Activated naive CD4-positive, alpha-beta T cell treated with anti-CD3 and anti-CD28 coated beads, Interleukin-2, amount 10 ng/mL, durations not matched to agents 7 days and 5 days (primary cell): ENCODE data around the gene ADPGK.
"Not testable (repeated sequence)": the region's sequence is repeated elsewhere in the genome, so short reads cannot be mapped to it uniquely, and the experiment has no call there.

Experiments
- CTCF ChIA-PET: fragments of 350-600 bp; sonication (Branson Sonifier 250); formaldehyde crosslinking; loops from one replicate; lab custom pipeline; 2021; ENCODE audit warnings: antibody characterized with exemption; lab: Charles Lee
- DNase-seq: peaks from one replicate; pipeline ENCODE4 v3.0.0-alpha.2; 2020
- H3K27ac Mint-ChIP-seq: one replicate; pipeline ENCODE4 v1.8.0; 2021; ENCODE audit warnings: mild to moderate bottlenecking, moderate library complexity, mixed read lengths
- H3K27me3 Mint-ChIP-seq: one replicate; pipeline ENCODE4 v1.8.0; 2021; ENCODE audit warnings: mild to moderate bottlenecking, mixed read lengths
- H3K36me3 Mint-ChIP-seq: one replicate; pipeline ENCODE4 v1.8.0; 2021; ENCODE audit warnings: mixed read lengths
- H3K4me1 Mint-ChIP-seq: one replicate; pipeline ENCODE4 v1.8.0; 2021; ENCODE audit warnings: mixed read lengths
- H3K4me3 Mint-ChIP-seq: one replicate; pipeline ENCODE4 v1.8.0; 2021; ENCODE audit warnings: mild to moderate bottlenecking, moderate library complexity, mixed read lengths
- H3K9me3 Mint-ChIP-seq: one replicate; pipeline ENCODE4 v1.8.0; 2021; ENCODE audit warnings: mixed read lengths

The ADPGK gene

DNA sequence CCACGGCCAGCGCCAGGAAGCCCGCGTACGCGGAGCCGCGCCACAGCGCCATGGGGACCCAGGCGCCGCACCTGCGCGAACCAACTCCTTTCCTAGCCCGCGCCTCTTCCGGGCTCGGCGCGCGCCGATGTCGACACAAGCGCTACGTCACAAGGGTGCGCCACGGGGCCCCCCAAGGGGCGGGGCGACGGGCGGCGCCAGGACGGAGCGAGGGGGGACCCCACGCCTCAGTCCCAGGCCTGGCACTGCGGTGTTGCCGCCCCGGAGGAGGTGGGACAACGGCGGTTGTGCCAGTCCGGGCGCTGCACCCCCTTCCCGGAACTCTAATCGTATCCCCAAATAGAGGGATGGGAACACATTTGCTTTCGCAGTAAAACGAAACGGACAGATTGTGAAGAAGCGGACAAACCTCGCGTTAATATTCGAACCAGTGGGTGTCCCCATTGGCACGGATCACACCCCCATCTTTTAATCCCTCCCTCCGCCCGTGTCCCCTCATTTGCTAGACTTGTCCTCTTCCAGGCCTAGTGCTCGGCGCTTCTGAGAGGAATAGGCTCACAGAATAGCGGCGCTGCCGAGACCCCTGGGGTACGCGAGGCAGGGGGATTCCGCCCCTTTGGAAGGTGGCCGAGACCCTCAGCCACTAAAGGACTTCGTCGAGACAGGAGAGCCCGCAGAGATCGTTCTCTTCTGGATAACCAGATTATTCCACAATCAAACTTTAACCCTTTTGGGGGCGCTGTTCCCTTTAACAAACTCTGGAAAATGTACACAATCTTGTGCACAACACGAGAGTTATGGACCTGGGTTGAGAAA lies at the start of gene ADPGK:
Gene ADPGK (minus strand): TSS at position 119 of the 816 bp plus-strand sequence. CDS start 67 bp downstream, at position 52.
- peak; percentile 91 for DNase-seq
- Mint-ChIP-seq H3K27ac (peak within 1 kb of the TSS; percentile 97), H3K27me3 (no peaks in the 10 kb centered on the region), H3K4me1 (peaks cover 49% of the 10 kb centered on the region), H3K36me3 (peaks cover 27% of the 10 kb centered on the region), H3K4me3 (peak within 1 kb of the TSS; percentile 84), H3K9me3 (no peaks in the 10 kb centered on the region)
- CTCF ChIA-PET: interaction anchor here (0.8 to 2.9 kb wide), 6 partner anchors 11 to 557 kb away, joined by 3 to 17 read pairs (median 6); no protein-coding TSS in a partner anchor

DNA sequence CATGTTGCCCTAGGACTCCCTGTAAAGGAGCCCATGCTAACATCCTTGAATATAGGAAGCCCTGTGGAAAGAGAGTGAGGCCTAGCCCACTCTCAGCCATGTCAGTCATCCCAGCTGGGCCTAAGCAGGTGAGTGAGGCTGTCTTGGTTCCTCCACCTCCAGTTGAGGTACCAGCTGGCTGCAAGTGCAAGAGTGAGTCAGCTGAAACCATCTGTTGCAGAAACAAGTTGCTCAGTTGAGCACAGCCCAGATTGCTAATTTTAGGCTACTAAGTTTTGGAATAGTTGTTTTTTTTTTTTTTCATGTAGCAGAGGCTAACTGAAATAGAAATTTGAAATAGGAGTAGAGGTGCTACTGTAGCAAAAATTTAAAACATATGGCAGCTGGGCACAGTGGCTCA lies 43.7 kb upstream of the ADPGK start:
- Mint-ChIP-seq H3K9me3 (no peaks in the 10 kb centered on the region), H3K36me3 (no peaks in the 10 kb centered on the region), H3K27ac (no peak overlapping the region), H3K4me3 (no peak overlapping the region), H3K27me3 (peaks cover 6% of the 10 kb centered on the region), H3K4me1 (no peaks in the 10 kb centered on the region)
- CTCF ChIA-PET: interaction anchor here (0.6 kb wide), 1 partner anchor 180 kb away, joined by 3 read pairs; no protein-coding TSS in a partner anchor
- DNase-seq: no peak

- no peak for DNase-seq
- Mint-ChIP-seq H3K36me3 (no peaks in the 10 kb centered on the region), H3K27ac (no peak overlapping the region), H3K4me3 (no peak overlapping the region), H3K4me1 (no peaks in the 10 kb centered on the region), H3K9me3 (no peaks in the 10 kb centered on the region), H3K27me3 (peaks cover 5% of the 10 kb centered on the region)
- CTCF ChIA-PET: no interaction called here
Measured at GRCh38 chr15:72826611-72827010, 43.1 kb upstream of the ADPGK start.

GRCh38 chr15:72825829-72826228 lies 42.3 kb upstream of the ADPGK start:
- no peak for DNase-seq
- H3K27ac Mint-ChIP-seq: no peak overlapping the region
- CTCF ChIA-PET: no interaction called here
- H3K27me3 Mint-ChIP-seq: peaks cover 10% of the 10 kb centered on the region
- H3K9me3 Mint-ChIP-seq: no peaks in the 10 kb centered on the region
- no peak overlapping the region for H3K4me3 Mint-ChIP-seq
- no peaks in the 10 kb centered on the region for H3K36me3 Mint-ChIP-seq
- H3K4me1 Mint-ChIP-seq: no peaks in the 10 kb centered on the region

- CTCF ChIA-PET: no interaction called here
- Mint-ChIP-seq H3K9me3 (no peaks in the 10 kb centered on the region), H3K4me1 (no peaks in the 10 kb centered on the region), H3K4me3 (no peak overlapping the region), H3K36me3 (no peaks in the 10 kb centered on the region), H3K27ac (no peak overlapping the region), H3K27me3 (peaks cover 16% of the 10 kb centered on the region)
- no peak for DNase-seq
Measured at GRCh38 chr15:72824781-72825180, 41.2 kb upstream of the ADPGK start.

DNA sequence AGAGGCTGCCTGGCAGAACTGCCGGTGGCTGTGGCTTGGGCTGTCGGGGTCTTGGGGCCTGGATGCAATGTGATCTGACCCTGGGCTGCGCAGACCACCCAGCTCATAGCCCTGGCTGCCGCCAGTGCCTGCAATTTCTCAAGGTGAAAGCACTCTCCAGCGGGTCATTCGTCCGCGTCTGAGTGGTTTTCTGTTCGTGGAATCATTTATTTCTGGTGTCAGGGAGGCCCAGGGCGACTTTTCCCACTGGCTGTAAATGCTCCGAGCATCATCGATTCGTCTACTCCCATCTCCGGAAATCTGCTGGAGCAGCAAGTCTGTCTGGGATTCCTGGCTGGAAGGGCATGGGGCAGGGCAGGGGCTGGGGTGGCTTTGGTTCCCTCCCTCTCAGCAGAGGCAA lies 40.6 kb upstream of the ADPGK start:
- CTCF ChIA-PET: no interaction called here
- H3K27me3 Mint-ChIP-seq: peaks cover 18% of the 10 kb centered on the region
- no peaks in the 10 kb centered on the region for H3K36me3 Mint-ChIP-seq
- no peaks in the 10 kb centered on the region for H3K4me1 Mint-ChIP-seq
- no peak overlapping the region for H3K27ac Mint-ChIP-seq
- no peaks in the 10 kb centered on the region for H3K9me3 Mint-ChIP-seq
- H3K4me3 Mint-ChIP-seq: no peak overlapping the region
- DNase-seq: no peak

GRCh38 chr15:72820278-72820677 lies 36.7 kb upstream of the ADPGK start:
- no peak for DNase-seq
- H3K27me3 Mint-ChIP-seq: peaks cover 25% of the 10 kb centered on the region
- H3K4me1 Mint-ChIP-seq: no peaks in the 10 kb centered on the region
- CTCF ChIA-PET: no interaction called here
- no peaks in the 10 kb centered on the region for H3K36me3 Mint-ChIP-seq
- H3K4me3 Mint-ChIP-seq: no peak overlapping the region
- H3K27ac Mint-ChIP-seq: no peak overlapping the region
- H3K9me3 Mint-ChIP-seq: no peaks in the 10 kb centered on the region

DNA sequence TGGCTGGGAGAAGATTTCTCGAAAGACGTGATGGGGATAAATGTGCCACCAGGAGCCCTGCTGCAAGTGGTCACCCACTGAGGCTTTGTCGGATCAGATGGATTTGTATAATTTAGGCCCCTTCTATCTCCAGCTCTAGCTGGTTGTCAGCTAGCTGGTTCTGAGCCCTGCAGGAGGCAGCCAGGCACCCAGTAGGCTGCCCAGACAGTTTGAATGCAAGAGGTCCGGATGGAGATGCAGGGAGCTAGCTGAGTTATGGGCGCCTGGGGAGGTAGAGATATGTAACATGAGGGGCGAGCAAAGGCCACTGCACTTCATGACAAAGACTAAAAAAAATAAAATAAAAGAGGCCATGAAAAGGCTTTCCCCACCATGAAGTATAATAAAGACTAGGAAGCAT lies 35.1 kb upstream of the ADPGK start:
- Mint-ChIP-seq H3K27me3 (peaks cover 25% of the 10 kb centered on the region), H3K4me3 (no peak overlapping the region), H3K4me1 (no peaks in the 10 kb centered on the region), H3K36me3 (no peaks in the 10 kb centered on the region), H3K27ac (no peak overlapping the region), H3K9me3 (no peaks in the 10 kb centered on the region)
- CTCF ChIA-PET: no interaction called here
- DNase-seq: no peak

GRCh38 chr15:72813345-72814004 lies 29.9 kb upstream of the ADPGK start:
- peaks cover 23% of the 10 kb centered on the region for H3K27me3 Mint-ChIP-seq
- CTCF ChIA-PET: no interaction called here
- no peaks in the 10 kb centered on the region for H3K36me3 Mint-ChIP-seq
- peaks cover 7% of the 10 kb centered on the region for H3K4me1 Mint-ChIP-seq
- H3K9me3 Mint-ChIP-seq: no peaks in the 10 kb centered on the region
- no peak overlapping the region for H3K4me3 Mint-ChIP-seq
- no peak for DNase-seq
- no peak overlapping the region for H3K27ac Mint-ChIP-seq

- Mint-ChIP-seq H3K27ac (no peak overlapping the region), H3K4me1 (peaks cover 7% of the 10 kb centered on the region), H3K27me3 (peaks cover 24% of the 10 kb centered on the region), H3K36me3 (no peaks in the 10 kb centered on the region), H3K9me3 (no peaks in the 10 kb centered on the region), H3K4me3 (no peak overlapping the region)
- CTCF ChIA-PET: interaction anchor here (1.3 kb wide), 1 partner anchor 272 kb away, joined by 4 read pairs; no protein-coding TSS in a partner anchor
- no peak for DNase-seq
Measured at GRCh38 chr15:72809329-72809728, 25.8 kb upstream of the ADPGK start.

GRCh38 chr15:72807346-72807745 lies 23.8 kb upstream of the ADPGK start:
- peaks cover 20% of the 10 kb centered on the region for H3K27me3 Mint-ChIP-seq
- H3K27ac Mint-ChIP-seq, CTCF ChIA-PET, H3K36me3 Mint-ChIP-seq, H3K9me3 Mint-ChIP-seq, H3K4me1 Mint-ChIP-seq, H3K4me3 Mint-ChIP-seq, DNase-seq: not testable (repeated sequence)

DNA sequence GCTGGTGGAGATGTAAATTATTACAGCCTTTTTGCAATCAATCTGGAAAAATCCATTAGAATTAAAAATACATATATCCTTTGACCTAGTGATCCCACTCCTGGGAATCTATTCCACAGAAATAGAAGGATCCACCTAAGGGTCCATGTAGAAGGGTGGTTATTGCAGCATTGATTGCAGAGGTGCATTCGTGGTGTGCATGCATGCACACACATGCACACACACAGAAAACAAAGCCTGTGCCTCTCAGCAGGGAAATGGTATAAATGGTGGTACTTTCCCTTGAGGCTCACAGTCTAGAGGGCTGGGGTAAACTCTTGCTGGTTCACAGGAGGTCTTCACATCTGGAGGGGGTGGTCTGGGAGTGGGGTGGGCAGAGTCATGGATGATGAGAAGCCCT lies 19.4 kb upstream of the ADPGK start:
- no peaks in the 10 kb centered on the region for H3K36me3 Mint-ChIP-seq
- no peaks in the 10 kb centered on the region for H3K9me3 Mint-ChIP-seq
- CTCF ChIA-PET: interaction anchor here (0.5 kb wide), 1 partner anchor 279 kb away, joined by 3 read pairs; no protein-coding TSS in a partner anchor
- no peaks in the 10 kb centered on the region for H3K4me1 Mint-ChIP-seq
- H3K27ac Mint-ChIP-seq: no peak overlapping the region
- peaks cover 29% of the 10 kb centered on the region for H3K27me3 Mint-ChIP-seq
- DNase-seq: no peak
- no peak overlapping the region for H3K4me3 Mint-ChIP-seq

GRCh38 chr15:72801590-72802325 lies 18.2 kb upstream of the ADPGK start:
- CTCF ChIA-PET: interaction anchor here (0.9 kb wide), 1 partner anchor 440 kb away, joined by 3 read pairs; no protein-coding TSS in a partner anchor
- H3K27ac Mint-ChIP-seq: no peak overlapping the region
- H3K9me3 Mint-ChIP-seq: no peaks in the 10 kb centered on the region
- no peak for DNase-seq
- peaks cover 7% of the 10 kb centered on the region for H3K4me1 Mint-ChIP-seq
- H3K36me3 Mint-ChIP-seq: no peaks in the 10 kb centered on the region
- H3K27me3 Mint-ChIP-seq: peaks cover 40% of the 10 kb centered on the region
- H3K4me3 Mint-ChIP-seq: no peak overlapping the region

GRCh38 chr15:72800833-72801481 lies 17.4 kb upstream of the ADPGK start:
- H3K27ac Mint-ChIP-seq: no peak overlapping the region
- no peaks in the 10 kb centered on the region for H3K36me3 Mint-ChIP-seq
- CTCF ChIA-PET: interaction anchor here (0.9 to 1.1 kb wide), 2 partner anchors 79 to 441 kb away, joined by 3 to 4 read pairs; no protein-coding TSS in a partner anchor
- peaks cover 13% of the 10 kb centered on the region for H3K4me1 Mint-ChIP-seq
- no peak overlapping the region for H3K4me3 Mint-ChIP-seq
- peaks cover 45% of the 10 kb centered on the region for H3K27me3 Mint-ChIP-seq
- DNase-seq: no peak
- H3K9me3 Mint-ChIP-seq: no peaks in the 10 kb centered on the region
